ENCODE results near the gene SULT1C4.
A peak's percentile ranks its signal among the peaks of the same experiment; 100 is the strongest.

The SULT1C4 gene

GRCh38 chr2:108407864-108408729 is 30.3 kb downstream of the SULT1C4 start:
- no peak overlapping the region for H3K4me3 ChIP-seq (ENCODE audit: severe bottlenecking)
- ATAC-seq (ENCODE audit: low read depth), result no peak
- no peaks in the 10 kb centered on the region for H3K27me3 ChIP-seq (ENCODE audit: insufficient read depth, poor library complexity, severe bottlenecking)
- H3K36me3 ChIP-seq (ENCODE audit: low read depth), result no peaks in the 10 kb centered on the region
- H3K4me1 ChIP-seq (ENCODE audit: insufficient read depth, poor library complexity, severe bottlenecking), result peaks cover 9% of the 10 kb centered on the region
- H3K27ac ChIP-seq (ENCODE audit: poor library complexity, severe bottlenecking), result no peak overlapping the region
- peaks cover 5% of the 10 kb centered on the region for H3K9me3 ChIP-seq (ENCODE audit: severe bottlenecking)
- no peak for DNase-seq (ENCODE audit: low spot score)
- TF ChIP-seq, protein P1, sequence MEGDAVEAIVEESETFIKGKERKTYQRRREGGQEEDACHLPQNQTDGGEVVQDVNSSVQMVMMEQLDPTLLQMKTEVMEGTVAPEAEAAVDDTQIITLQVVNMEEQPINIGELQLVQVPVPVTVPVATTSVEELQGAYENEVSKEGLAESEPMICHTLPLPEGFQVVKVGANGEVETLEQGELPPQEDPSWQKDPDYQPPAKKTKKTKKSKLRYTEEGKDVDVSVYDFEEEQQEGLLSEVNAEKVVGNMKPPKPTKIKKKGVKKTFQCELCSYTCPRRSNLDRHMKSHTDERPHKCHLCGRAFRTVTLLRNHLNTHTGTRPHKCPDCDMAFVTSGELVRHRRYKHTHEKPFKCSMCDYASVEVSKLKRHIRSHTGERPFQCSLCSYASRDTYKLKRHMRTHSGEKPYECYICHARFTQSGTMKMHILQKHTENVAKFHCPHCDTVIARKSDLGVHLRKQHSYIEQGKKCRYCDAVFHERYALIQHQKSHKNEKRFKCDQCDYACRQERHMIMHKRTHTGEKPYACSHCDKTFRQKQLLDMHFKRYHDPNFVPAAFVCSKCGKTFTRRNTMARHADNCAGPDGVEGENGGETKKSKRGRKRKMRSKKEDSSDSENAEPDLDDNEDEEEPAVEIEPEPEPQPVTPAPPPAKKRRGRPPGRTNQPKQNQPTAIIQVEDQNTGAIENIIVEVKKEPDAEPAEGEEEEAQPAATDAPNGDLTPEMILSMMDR (IDR thresholded peaks at IDR 0.05; ENCODE audit: poor library complexity, severe bottlenecking), result no peak

GRCh38 chr2:108409768-108410167 is 32.0 kb downstream of the SULT1C4 start:
- DNase-seq (ENCODE audit: low spot score) (no peak), ATAC-seq (ENCODE audit: low read depth) (no peak)
- Histone ChIP-seq H3K9me3 (ENCODE audit: severe bottlenecking) (peaks cover 4% of the 10 kb centered on the region), H3K4me3 (ENCODE audit: severe bottlenecking) (no peak overlapping the region), H3K27me3 (ENCODE audit: insufficient read depth, poor library complexity, severe bottlenecking) (no peaks in the 10 kb centered on the region), H3K36me3 (ENCODE audit: low read depth) (no peaks in the 10 kb centered on the region), H3K4me1 (ENCODE audit: insufficient read depth, poor library complexity, severe bottlenecking) (peaks cover 23% of the 10 kb centered on the region), H3K27ac (ENCODE audit: poor library complexity, severe bottlenecking) (no peak overlapping the region)
- TF ChIP-seq, protein P1 (IDR thresholded peaks at IDR 0.05; ENCODE audit: poor library complexity, severe bottlenecking), result no peak

DNA sequence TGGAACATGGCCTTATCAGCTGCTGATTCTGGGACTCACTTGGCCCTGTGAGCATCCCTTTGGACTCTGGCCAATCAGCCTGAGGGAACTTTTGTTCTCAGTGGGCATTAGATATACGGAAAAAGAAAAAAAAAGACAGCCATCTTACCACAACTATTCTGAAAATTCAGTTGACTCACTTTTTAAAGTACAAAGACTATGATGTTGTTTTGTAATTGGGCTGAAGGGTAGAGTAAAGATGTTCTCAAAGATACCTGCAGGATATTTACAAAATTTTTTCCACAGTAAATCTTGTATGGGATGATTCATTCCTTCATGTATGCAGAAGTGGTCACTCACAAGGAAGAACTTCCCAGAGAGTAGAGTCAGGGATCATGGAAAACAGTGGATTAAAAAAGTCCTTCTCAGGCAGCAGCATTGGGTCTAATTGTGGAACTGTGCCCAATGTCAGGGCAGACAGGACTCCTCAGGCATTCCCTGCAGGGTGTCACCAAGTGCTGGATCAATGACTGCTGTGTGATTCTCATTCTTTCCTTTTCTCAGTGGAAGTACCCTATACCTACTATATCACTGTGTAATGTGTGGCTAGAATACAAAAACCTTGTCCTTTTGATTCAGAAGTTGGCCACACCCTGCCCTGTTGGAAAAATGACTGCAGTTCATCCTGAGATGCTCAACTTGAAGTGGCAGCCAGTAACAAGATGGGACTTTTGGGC is 35.4 kb downstream of the SULT1C4 start:
- no peaks in the 10 kb centered on the region for H3K27me3 ChIP-seq (ENCODE audit: insufficient read depth, poor library complexity, severe bottlenecking)
- H3K9me3 ChIP-seq (ENCODE audit: severe bottlenecking), result no peaks in the 10 kb centered on the region
- peak; percentile 94 for ATAC-seq (ENCODE audit: low read depth)
- H3K4me1 ChIP-seq (ENCODE audit: insufficient read depth, poor library complexity, severe bottlenecking), result peaks cover 23% of the 10 kb centered on the region
- no peak overlapping the region for H3K4me3 ChIP-seq (ENCODE audit: severe bottlenecking)
- TF ChIP-seq, protein P1 (IDR thresholded peaks at IDR 0.05; ENCODE audit: poor library complexity, severe bottlenecking), result no peak
- peak overlapping the region; percentile 95 for H3K27ac ChIP-seq (ENCODE audit: poor library complexity, severe bottlenecking)
- DNase-seq (ENCODE audit: low spot score), result peak; percentile 90
- H3K36me3 ChIP-seq (ENCODE audit: low read depth), result no peaks in the 10 kb centered on the region

- TF ChIP-seq, protein P1 (IDR thresholded peaks at IDR 0.05; ENCODE audit: poor library complexity, severe bottlenecking), result no peak
- Histone ChIP-seq H3K4me3 (ENCODE audit: severe bottlenecking) (no peak overlapping the region), H3K27ac (ENCODE audit: poor library complexity, severe bottlenecking) (peak overlapping the region; percentile 95), H3K9me3 (ENCODE audit: severe bottlenecking) (no peaks in the 10 kb centered on the region), H3K4me1 (ENCODE audit: insufficient read depth, poor library complexity, severe bottlenecking) (peaks cover 23% of the 10 kb centered on the region), H3K27me3 (ENCODE audit: insufficient read depth, poor library complexity, severe bottlenecking) (no peaks in the 10 kb centered on the region), H3K36me3 (ENCODE audit: low read depth) (no peaks in the 10 kb centered on the region)
- no peak for DNase-seq (ENCODE audit: low spot score)
- ATAC-seq (ENCODE audit: low read depth), result no peak
These were observed 35.9 kb downstream of the SULT1C4 start for GRCh38 chr2:108413711-108414095.
